A673 (cell line): ENCODE data around the gene BOK. TPM values are rescaled to one million over a fixed set of nuclear protein-coding genes. Genes with fewer than 3 reads are reported as not detected.

Experiments
- BruUV-seq: library from RNA; stranded (reverse); fragments of 400-500 nt; replicated peaks from 2 replicates; lab custom pipeline; 2021; lab: Mats Ljungman, UMichigan
- CTCF ChIA-PET: fragments of 300-600 bp; sonication (Branson Sonifier 250); formaldehyde crosslinking; loops from one replicate; lab custom pipeline; 2022; ENCODE audit warnings: antibody characterized with exemption; lab: Charles Lee
- POLR2A ChIA-PET: fragments of 300-600 bp; sonication (Branson Sonifier 250); formaldehyde crosslinking; loops from one replicate; lab custom pipeline; 2022; ENCODE audit warnings: antibody characterized with exemption; ENCODE audit not compliant: low non-redundant PET; lab: Charles Lee
- DNase-seq: peaks from one replicate; pipeline ENCODE4 v3.0.0-alpha.2; 2015; ENCODE audit warnings: low spot score
- H3K27ac ChIP-seq: fragments of 200-600 bp; sonication (generic); 2 replicates; pipeline ENCODE4 v1.5.1; 2016; ENCODE audit warnings: mixed run types, low read depth, mild to moderate bottlenecking, mixed read lengths, antibody characterized with exemption, low read length; ENCODE audit not compliant: poor library complexity, severe bottlenecking
- H3K27me3 ChIP-seq: fragments of 200-600 bp; sonication (generic); replicated peaks from 2 replicates; pipeline ENCODE4 v1.6.1; 2017; ENCODE audit warnings: mixed run types, low read depth, mild to moderate bottlenecking, mixed read lengths, antibody characterized with exemption, low read length; ENCODE audit not compliant: insufficient read depth, poor library complexity
- H3K36me3 ChIP-seq: fragments of 200-600 bp; sonication (generic); 2 replicates; pipeline ENCODE4 v1.6.1; 2016; ENCODE audit warnings: mixed run types, mild to moderate bottlenecking, mixed read lengths, antibody characterized with exemption, low read length; ENCODE audit not compliant: insufficient read depth, poor library complexity, severe bottlenecking
- H3K4me1 ChIP-seq: fragments of 200-600 bp; sonication (generic); 2 replicates; pipeline ENCODE4 v1.6.1; 2017; ENCODE audit warnings: mixed run types, mild to moderate bottlenecking, mixed read lengths, antibody characterized with exemption, low read length; ENCODE audit not compliant: insufficient read depth, poor library complexity, severe bottlenecking
- H3K4me3 ChIP-seq: fragments of 200-600 bp; sonication (generic); 2 replicates; pipeline ENCODE4 v1.5.1; 2016; ENCODE audit warnings: low read depth, mixed run types, mild to moderate bottlenecking, mixed read lengths, low read length; ENCODE audit not compliant: poor library complexity, severe bottlenecking
- H3K9me3 ChIP-seq: fragments of 200-600 bp; sonication (generic); 2 replicates; pipeline ENCODE4 v1.6.1; 2016; ENCODE audit warnings: mixed run types, low read depth, mild to moderate bottlenecking, mixed read lengths, antibody characterized with exemption, low read length; ENCODE audit not compliant: poor library complexity, severe bottlenecking
- EZH2 ChIP-seq: fragments of 200-600 bp; sonication (generic); IDR thresholded peaks from 2 replicates; pipeline ENCODE4 v1.6.1; 2017; ENCODE audit warnings: borderline replicate concordance, low read depth, mild to moderate bottlenecking, mixed read lengths, antibody characterized with exemption, low read length; ENCODE audit not compliant: poor library complexity, severe bottlenecking
- intact Hi-C: fragments of 100-400 bp; cut with micrococcal nuclease; formaldehyde crosslinking; loops from one replicate; pipeline ENCODE4 v1.10.0; 2022; ENCODE audit not compliant: unreplicated experiment
- total RNA-seq: library from RNA; stranded (reverse); gene quantifications from 2 replicates; pipeline ENCODE4 v1.2.3, GENCODE V29; 2021
- TF ChIP-seq, protein P1 (sequence below): fragments of 300-800, 200-600 bp; sonication (generic); conservative IDR thresholded peaks from 2 replicates; pipeline ENCODE4 v1.5.1; 2017; ENCODE audit warnings: low read depth, mild to moderate bottlenecking, antibody characterized with exemption, low read length, moderate library complexity, mixed read lengths

BOK gene
- total RNA-seq, 1 experiment from 2014 or later: 2.7 TPM

- no peak for DNase-seq
- intact Hi-C loops: no loop called here
- Histone ChIP-seq H3K27ac (no peak overlapping the region), H3K4me3 (no peak overlapping the region), H3K4me1 (no peaks in the 10 kb centered on the region), H3K27me3 (no peaks in the 10 kb centered on the region), H3K9me3 (no peaks in the 10 kb centered on the region), H3K36me3 (peaks cover 15% of the 10 kb centered on the region)
- POLR2A ChIA-PET: no interaction called here
- TF ChIP-seq, protein P1, sequence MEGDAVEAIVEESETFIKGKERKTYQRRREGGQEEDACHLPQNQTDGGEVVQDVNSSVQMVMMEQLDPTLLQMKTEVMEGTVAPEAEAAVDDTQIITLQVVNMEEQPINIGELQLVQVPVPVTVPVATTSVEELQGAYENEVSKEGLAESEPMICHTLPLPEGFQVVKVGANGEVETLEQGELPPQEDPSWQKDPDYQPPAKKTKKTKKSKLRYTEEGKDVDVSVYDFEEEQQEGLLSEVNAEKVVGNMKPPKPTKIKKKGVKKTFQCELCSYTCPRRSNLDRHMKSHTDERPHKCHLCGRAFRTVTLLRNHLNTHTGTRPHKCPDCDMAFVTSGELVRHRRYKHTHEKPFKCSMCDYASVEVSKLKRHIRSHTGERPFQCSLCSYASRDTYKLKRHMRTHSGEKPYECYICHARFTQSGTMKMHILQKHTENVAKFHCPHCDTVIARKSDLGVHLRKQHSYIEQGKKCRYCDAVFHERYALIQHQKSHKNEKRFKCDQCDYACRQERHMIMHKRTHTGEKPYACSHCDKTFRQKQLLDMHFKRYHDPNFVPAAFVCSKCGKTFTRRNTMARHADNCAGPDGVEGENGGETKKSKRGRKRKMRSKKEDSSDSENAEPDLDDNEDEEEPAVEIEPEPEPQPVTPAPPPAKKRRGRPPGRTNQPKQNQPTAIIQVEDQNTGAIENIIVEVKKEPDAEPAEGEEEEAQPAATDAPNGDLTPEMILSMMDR: no peak
- TF ChIP-seq EZH2: no peak
- CTCF ChIA-PET: no interaction called here
- BruUV-seq: no TSS peak
Observed at GRCh38 chr2:241603686-241604085, 45.1 kb downstream of the BOK start.

GRCh38 chr2:241606186-241606585, 47.6 kb downstream of the BOK start:
- BruUV-seq: no TSS peak
- CTCF ChIA-PET: no interaction called here
- no peaks in the 10 kb centered on the region for H3K27me3 ChIP-seq
- H3K36me3 ChIP-seq: peaks cover 14% of the 10 kb centered on the region
- H3K9me3 ChIP-seq: no peaks in the 10 kb centered on the region
- POLR2A ChIA-PET: no interaction called here
- no peak overlapping the region for H3K4me3 ChIP-seq
- TF ChIP-seq, protein P1: no peak
- no peak for TF ChIP-seq EZH2
- intact Hi-C loops: no loop called here
- peaks cover 13% of the 10 kb centered on the region for H3K4me1 ChIP-seq
- no peak overlapping the region for H3K27ac ChIP-seq
- DNase-seq: no peak

DNA sequence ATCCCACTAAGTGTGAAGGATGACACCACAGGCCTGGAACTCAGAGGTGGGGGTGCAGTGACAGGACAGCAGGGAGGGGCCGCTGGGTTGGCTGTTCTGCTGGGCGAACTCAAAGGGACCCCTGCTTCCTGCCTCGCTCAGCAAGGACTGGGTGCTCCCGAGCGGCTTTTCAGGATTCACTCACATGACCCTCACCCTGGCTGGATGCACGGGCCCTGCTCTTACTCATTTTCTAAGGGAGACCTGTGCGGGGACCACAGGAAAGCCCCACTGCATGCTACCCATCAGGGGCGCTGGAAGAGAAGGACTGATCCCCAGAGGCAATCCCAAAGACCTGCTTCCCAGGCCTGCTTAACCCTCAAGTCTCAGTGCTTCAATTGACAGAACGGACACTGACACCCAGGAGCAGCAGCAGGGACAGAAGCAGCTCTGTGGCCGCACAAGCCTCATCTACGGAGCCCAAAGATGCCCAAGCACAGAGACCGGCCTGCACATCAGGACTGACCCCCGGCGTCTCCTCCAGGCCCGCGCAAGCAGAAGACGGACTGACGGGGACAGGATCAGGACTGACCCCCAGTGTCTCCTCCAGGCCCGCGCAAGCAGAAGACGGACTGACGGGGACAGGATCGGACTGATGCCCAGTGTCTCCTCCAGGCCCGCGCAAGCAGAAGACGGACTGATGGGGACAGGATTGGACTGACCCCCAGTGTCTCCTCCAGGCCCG, 48.8 kb downstream of the BOK start:
- ChIA-PET POLR2A (no interaction called here), CTCF (no interaction called here)
- no peaks in the 10 kb centered on the region for H3K27me3 ChIP-seq
- no peak for DNase-seq
- H3K36me3 ChIP-seq: peaks cover 10% of the 10 kb centered on the region
- BruUV-seq: no TSS peak
- no peak overlapping the region for H3K27ac ChIP-seq
- H3K4me1 ChIP-seq: peaks cover 16% of the 10 kb centered on the region
- H3K9me3 ChIP-seq: no peaks in the 10 kb centered on the region
- intact Hi-C loops: no loop called here
- no peak overlapping the region for H3K4me3 ChIP-seq
- TF ChIP-seq, protein P1: no peak
- no peak for TF ChIP-seq EZH2
